Measurements from ENCODE around the gene RNF214.

The RNF214 gene

DNA sequence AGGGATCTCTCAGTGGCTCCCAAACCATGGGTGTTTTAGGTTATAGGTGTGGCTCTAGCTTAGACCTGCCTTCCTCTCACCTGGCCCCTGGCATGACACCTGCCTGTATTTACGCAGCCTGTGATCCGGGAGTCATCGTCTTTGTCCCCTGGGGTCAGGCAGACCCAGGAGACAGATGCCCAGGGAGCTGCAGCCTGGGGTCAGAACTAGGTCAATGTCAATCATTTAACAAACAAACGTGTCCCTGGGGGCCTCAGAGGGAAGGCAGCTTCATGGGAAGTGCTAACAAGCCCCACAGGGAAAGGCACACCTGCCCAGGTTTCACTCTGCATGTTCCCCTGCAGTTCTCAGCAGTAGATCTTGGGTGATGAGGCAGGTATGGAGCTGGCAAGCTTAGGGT lies 70.6 kb downstream of the RNF214 start:
- H3K9me3 ChIP-seq (ENCODE audit: control insufficient read depth, insufficient read depth, low read length) = no peaks in the 10 kb centered on the region
- H3K9me2 ChIP-seq (replicated peaks; ENCODE audit: control insufficient read depth, low read length) = no peaks in the 10 kb centered on the region
- H3K36me3 ChIP-seq (ENCODE audit: control insufficient read depth, low read length) = no peaks in the 10 kb centered on the region
- no peaks in the 10 kb centered on the region for H3K4me1 ChIP-seq (ENCODE audit: control insufficient read depth, low read length)
- no peaks in the 10 kb centered on the region for H4K20me1 ChIP-seq (ENCODE audit: control insufficient read depth, insufficient read depth, low read depth, low read length)
- no peaks in the 10 kb centered on the region for H3K79me2 ChIP-seq (ENCODE audit: control insufficient read depth, low read length)
- H3K27ac ChIP-seq (ENCODE audit: low read depth, low read length) = no peak overlapping the region
- no peak overlapping the region for H3K4me2 ChIP-seq (ENCODE audit: low read length)
- TF ChIP-seq EZH2phosphoT487 (IDR thresholded peaks at IDR 0.05; ENCODE audit: borderline replicate concordance, low read length) = no peak
- TF ChIP-seq, protein P1, sequence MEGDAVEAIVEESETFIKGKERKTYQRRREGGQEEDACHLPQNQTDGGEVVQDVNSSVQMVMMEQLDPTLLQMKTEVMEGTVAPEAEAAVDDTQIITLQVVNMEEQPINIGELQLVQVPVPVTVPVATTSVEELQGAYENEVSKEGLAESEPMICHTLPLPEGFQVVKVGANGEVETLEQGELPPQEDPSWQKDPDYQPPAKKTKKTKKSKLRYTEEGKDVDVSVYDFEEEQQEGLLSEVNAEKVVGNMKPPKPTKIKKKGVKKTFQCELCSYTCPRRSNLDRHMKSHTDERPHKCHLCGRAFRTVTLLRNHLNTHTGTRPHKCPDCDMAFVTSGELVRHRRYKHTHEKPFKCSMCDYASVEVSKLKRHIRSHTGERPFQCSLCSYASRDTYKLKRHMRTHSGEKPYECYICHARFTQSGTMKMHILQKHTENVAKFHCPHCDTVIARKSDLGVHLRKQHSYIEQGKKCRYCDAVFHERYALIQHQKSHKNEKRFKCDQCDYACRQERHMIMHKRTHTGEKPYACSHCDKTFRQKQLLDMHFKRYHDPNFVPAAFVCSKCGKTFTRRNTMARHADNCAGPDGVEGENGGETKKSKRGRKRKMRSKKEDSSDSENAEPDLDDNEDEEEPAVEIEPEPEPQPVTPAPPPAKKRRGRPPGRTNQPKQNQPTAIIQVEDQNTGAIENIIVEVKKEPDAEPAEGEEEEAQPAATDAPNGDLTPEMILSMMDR (IDR thresholded peaks at IDR 0.05; ENCODE audit: low read depth, low read length, poor library complexity, severe bottlenecking) = no peak
- no peak overlapping the region for H3K4me3 ChIP-seq (ENCODE audit: low read length)
- H3K27me3 ChIP-seq (ENCODE audit: control insufficient read depth, low read length) = 0 out of 2 replicates have a peak, but pooled peaks cover 10% of the 10 kb centered on the region
- no peaks in the 10 kb centered on the region for H3F3A ChIP-seq (ENCODE audit: control insufficient read depth, insufficient read depth)

DNA sequence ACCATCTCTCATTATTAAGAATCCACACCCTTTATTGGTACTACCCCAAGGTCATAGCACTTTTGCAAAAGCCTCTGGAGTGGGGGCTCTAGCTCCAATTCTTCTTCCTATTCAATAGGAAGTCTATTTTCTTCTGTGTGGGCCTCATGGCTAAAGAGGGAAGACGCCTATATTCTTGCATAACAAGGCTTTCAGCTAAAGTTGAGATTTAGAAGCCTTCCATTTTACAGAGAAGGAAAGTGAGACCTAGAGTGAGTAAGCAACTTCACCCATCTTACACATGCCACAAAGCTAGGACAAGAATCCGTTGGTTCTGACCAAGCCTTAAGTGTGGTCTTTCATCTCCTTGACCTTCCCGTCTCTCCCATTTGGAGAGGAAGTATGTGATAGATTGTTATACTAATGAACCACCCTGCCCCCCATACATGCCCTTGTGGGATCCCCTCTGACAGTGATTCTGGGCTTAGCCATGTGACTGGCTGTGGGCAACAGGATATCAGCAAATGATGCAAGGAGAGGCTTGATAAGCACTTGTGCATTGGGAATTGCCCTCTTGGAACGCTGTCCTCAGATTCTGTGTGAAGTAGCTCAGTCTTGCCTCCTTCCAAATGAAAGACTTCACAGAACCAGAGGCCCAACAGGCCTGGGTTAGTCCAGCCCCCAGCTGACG lies 71.3 kb downstream of the RNF214 start:
- Histone ChIP-seq H3K27ac (ENCODE audit: low read depth, low read length) (no peak overlapping the region), H3K27me3 (ENCODE audit: control insufficient read depth, low read length) (0 out of 2 replicates have a peak, but pooled peaks cover 10% of the 10 kb centered on the region), H3F3A (ENCODE audit: control insufficient read depth, insufficient read depth) (no peaks in the 10 kb centered on the region), H3K79me2 (ENCODE audit: control insufficient read depth, low read length) (no peaks in the 10 kb centered on the region), H3K4me3 (ENCODE audit: low read length) (no peak overlapping the region), H4K20me1 (ENCODE audit: control insufficient read depth, insufficient read depth, low read depth, low read length) (no peaks in the 10 kb centered on the region), H3K4me2 (ENCODE audit: low read length) (no peak overlapping the region), H3K4me1 (ENCODE audit: control insufficient read depth, low read length) (no peaks in the 10 kb centered on the region), H3K9me3 (ENCODE audit: control insufficient read depth, insufficient read depth, low read length) (no peaks in the 10 kb centered on the region), H3K9me2 (replicated peaks; ENCODE audit: control insufficient read depth, low read length) (no peaks in the 10 kb centered on the region), H3K36me3 (ENCODE audit: control insufficient read depth, low read length) (no peaks in the 10 kb centered on the region)
- TF ChIP-seq, protein P1 (IDR thresholded peaks at IDR 0.05; ENCODE audit: low read depth, low read length, poor library complexity, severe bottlenecking) = no peak
- TF ChIP-seq EZH2phosphoT487 (IDR thresholded peaks at IDR 0.05; ENCODE audit: borderline replicate concordance, low read length) = no peak

DNA sequence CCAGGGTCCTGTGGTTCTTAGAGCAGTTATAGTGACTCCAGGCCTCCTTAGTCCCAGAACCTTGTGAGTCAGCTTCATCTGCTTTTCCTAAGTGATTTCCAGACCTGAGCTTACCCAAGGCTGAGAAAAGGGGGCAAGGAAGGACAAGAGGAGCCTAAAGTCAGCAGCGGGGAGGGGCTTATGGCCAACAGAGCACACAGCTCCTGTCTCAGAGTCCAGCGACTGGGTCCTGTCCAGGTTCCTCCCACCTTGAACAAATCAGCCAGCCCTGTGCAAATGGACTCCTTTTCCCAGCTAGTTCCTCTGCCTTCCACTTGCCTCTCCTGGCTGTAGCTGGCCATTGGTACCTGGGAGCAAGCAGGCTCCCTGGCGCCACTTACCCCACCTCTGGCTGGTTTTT lies 72.7 kb downstream of the RNF214 start:
- no peaks in the 10 kb centered on the region for H3K36me3 ChIP-seq (ENCODE audit: control insufficient read depth, low read length)
- no peaks in the 10 kb centered on the region for H3K79me2 ChIP-seq (ENCODE audit: control insufficient read depth, low read length)
- H4K20me1 ChIP-seq (ENCODE audit: control insufficient read depth, insufficient read depth, low read depth, low read length) = no peaks in the 10 kb centered on the region
- no peaks in the 10 kb centered on the region for H3K9me2 ChIP-seq (replicated peaks; ENCODE audit: control insufficient read depth, low read length)
- H3K27ac ChIP-seq (ENCODE audit: low read depth, low read length) = no peak overlapping the region
- H3K9me3 ChIP-seq (ENCODE audit: control insufficient read depth, insufficient read depth, low read length) = no peaks in the 10 kb centered on the region
- H3K4me1 ChIP-seq (ENCODE audit: control insufficient read depth, low read length) = no peaks in the 10 kb centered on the region
- no peaks in the 10 kb centered on the region for H3F3A ChIP-seq (ENCODE audit: control insufficient read depth, insufficient read depth)
- TF ChIP-seq, protein P1 (IDR thresholded peaks at IDR 0.05; ENCODE audit: low read depth, low read length, poor library complexity, severe bottlenecking) = no peak
- H3K4me2 ChIP-seq (ENCODE audit: low read length) = no peak overlapping the region
- 0 out of 2 replicates have a peak, but pooled peaks cover 10% of the 10 kb centered on the region for H3K27me3 ChIP-seq (ENCODE audit: control insufficient read depth, low read length)
- H3K4me3 ChIP-seq (ENCODE audit: low read length) = no peak overlapping the region
